Epithelial cell of proximal tubule (primary cell): ENCODE results near the gene TDP2. TPM values are rescaled to one million over a fixed set of nuclear protein-coding genes. Genes with fewer than 3 reads are reported as not detected.
"Not testable (repeated sequence)": the region's sequence is repeated elsewhere in the genome, so short reads cannot be mapped to it uniquely, and the experiment has no call there.

Source experiments
- DNase-seq: peaks from one replicate; pipeline ENCODE4 v3.0.0-alpha.2; 2011; ENCODE audit warnings: low read depth
- H3K4me3 ChIP-seq: 2 replicates; pipeline ENCODE4 v1.5.1; 2011; ENCODE audit warnings: low read depth, mild to moderate bottlenecking, low read length
- total RNA-seq: library from RNA; depleted of rRNA; stranded (reverse); fragments of >200 nt; gene quantifications from 2 replicates; pipeline ENCODE4 v1.2.3, GENCODE V29; 2015
- TF ChIP-seq, protein P1 (sequence below): conservative IDR thresholded peaks from 2 replicates; pipeline ENCODE4 v1.5.1; 2012; ENCODE audit warnings: low read depth, mild to moderate bottlenecking, low read length

The TDP2 gene
- total RNA-seq, 1 donor from 2014 or later: 31.2 TPM

GRCh38 chr6:24680582-24680981 lies 13.9 kb upstream of the TDP2 start:
- H3K4me3 ChIP-seq: no peak overlapping the region
- TF ChIP-seq, protein P1, sequence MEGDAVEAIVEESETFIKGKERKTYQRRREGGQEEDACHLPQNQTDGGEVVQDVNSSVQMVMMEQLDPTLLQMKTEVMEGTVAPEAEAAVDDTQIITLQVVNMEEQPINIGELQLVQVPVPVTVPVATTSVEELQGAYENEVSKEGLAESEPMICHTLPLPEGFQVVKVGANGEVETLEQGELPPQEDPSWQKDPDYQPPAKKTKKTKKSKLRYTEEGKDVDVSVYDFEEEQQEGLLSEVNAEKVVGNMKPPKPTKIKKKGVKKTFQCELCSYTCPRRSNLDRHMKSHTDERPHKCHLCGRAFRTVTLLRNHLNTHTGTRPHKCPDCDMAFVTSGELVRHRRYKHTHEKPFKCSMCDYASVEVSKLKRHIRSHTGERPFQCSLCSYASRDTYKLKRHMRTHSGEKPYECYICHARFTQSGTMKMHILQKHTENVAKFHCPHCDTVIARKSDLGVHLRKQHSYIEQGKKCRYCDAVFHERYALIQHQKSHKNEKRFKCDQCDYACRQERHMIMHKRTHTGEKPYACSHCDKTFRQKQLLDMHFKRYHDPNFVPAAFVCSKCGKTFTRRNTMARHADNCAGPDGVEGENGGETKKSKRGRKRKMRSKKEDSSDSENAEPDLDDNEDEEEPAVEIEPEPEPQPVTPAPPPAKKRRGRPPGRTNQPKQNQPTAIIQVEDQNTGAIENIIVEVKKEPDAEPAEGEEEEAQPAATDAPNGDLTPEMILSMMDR: no peak
- DNase-seq: no peak

DNA sequence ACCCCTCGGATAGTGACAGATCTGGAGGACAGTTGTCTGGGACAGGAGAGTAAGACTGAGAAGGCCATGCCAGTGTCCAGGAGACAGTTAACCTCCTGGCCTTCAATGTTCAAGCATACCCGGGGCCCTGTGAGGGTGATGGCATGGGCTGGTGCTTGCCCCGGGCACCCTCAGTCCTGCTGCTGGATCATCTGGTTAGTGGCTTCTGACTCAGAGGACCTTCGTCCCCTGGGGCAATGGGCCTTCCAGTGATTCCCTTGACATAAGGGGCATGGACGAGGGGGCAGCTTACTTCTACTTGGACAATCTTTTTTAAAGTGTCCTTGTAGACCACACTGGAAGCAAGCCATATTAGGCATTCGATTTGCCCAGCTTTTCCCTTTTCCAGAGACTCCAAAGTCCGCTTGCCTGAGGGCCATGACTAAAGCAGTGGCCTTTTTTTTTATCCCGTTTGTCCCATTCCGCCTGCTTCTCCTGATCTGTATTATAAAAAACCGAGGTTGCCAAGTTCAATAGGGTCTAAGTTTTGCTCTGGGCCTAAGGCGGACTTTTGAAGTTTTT lies 12.2 kb upstream of the TDP2 start:
- H3K4me3 ChIP-seq, DNase-seq: not testable (repeated sequence)

GRCh38 chr6:24673625-24674024 lies 6.9 kb upstream of the TDP2 start:
- TF ChIP-seq, protein P1: no peak
- DNase-seq: no peak
- no peak overlapping the region for H3K4me3 ChIP-seq

DNA sequence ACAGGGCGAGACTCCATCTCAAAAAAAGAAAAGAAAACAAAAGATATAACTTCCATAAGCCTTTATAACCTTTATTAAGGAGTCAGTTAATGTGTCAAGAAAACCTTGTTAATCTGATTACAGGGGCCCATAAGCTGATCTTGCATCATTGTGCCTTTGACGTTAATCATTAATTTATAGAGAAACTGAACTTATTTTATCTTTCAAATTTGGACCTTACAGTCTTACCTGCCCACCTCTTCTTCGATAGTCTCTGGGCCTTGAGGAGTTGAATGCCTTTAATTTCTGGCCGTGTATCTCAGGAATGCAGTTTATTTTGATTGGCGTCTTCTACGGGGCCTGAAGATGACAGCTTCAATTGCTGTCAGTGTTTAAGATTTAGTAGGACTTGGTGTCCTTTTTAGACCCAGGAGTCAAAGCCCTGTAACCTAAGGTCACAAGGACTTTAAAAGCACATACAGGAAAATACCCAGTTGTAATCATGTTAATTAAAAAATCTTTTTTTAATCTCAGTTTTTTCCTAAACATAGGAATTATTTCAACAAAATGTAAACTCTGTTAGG lies 6.0 kb upstream of the TDP2 start:
- no peak for DNase-seq
- H3K4me3 ChIP-seq: no peak overlapping the region
- TF ChIP-seq, protein P1: no peak

DNA sequence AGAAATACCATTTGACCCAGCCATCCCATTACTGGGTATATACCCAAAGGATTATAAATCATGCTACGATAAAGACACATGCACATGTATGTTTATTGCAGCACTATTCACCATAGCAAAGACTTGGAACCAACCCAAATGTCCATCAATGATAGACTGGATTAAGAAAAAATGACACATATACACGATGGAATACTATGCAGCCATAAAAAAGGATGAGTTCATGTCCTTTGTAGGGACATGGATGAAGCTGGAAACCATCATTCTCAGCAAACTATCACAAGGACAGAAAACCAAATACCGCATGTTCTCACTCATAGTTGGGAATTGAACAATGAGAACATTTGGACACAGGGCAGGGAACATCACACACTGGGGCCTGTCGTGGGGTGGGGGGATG lies 4.4 kb upstream of the TDP2 start:
- not testable (repeated sequence) for DNase-seq

DNA sequence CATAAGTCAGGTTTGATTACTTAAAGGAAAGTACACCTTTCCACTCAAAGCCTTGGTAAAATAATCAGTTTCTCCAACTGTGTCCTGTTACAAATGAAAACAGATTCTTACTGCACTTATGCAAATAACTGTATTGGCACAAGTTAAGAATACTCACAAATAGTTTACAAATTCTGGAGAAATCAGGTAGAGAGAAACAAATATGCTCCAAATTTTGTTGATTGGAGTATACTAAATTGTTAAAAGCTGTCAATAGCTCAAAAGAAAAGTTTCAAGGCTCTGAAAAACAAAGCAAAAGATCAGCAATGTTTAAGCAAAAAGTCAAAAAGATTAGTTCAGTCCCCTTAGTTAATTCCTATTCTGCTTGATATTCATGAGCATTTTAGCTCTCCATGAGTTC lies 3.8 kb upstream of the TDP2 start:
- not testable (repeated sequence) for H3K4me3 ChIP-seq, DNase-seq

More for the DNA sequence above, 4.4 kb upstream of the TDP2 start:
- not testable (repeated sequence) for H3K4me3 ChIP-seq

GRCh38 chr6:24668997-24669361 lies 2.3 kb upstream of the TDP2 start:
- DNase-seq: no peak
- TF ChIP-seq, protein P1: no peak
- peak overlapping the region; percentile 30 for H3K4me3 ChIP-seq

GRCh38 chr6:24668066-24668996 lies 1.6 kb upstream of the TDP2 start:
- peak overlapping the region; percentile 99 for H3K4me3 ChIP-seq
- not testable (repeated sequence) for DNase-seq

DNA sequence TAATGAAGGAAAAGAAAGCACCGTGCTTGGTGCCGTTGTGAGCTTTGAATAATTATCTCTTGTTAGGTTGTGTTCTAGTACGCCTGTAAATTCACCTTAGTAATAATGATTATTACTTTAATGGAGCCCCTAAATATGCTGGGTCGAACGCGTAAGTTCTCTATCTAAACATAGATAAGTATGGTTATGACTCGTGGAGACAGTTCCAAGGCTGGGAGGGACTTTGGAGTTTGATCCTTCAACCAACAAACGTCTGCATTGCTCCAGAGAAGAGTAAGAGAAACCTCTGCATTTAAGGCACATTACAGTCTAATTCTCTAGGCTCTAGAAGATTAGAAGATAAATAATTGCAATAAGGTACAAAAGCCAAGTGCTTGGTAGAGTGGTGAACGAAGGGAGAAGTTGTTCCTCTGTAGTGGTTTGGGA lies 692 bp upstream of the TDP2 start:
- no peak for DNase-seq
- TF ChIP-seq, protein P1: no peak

More for the DNA sequence above, 692 bp upstream of the TDP2 start:
- peak overlapping the region; percentile 99 for H3K4me3 ChIP-seq
